DMS 273 (cell line): Measurements from ENCODE around the gene HYI.
"Not testable (repeated sequence)": the region's sequence is repeated elsewhere in the genome, so short reads cannot be mapped to it uniquely, and the experiment has no call there.

Source experiments
- DNase-seq: peaks from one replicate; lab custom pipeline; 2025; ENCODE audit not compliant: unreplicated experiment; lab: John Stamatoyannopoulos, UW

The HYI gene

DNA sequence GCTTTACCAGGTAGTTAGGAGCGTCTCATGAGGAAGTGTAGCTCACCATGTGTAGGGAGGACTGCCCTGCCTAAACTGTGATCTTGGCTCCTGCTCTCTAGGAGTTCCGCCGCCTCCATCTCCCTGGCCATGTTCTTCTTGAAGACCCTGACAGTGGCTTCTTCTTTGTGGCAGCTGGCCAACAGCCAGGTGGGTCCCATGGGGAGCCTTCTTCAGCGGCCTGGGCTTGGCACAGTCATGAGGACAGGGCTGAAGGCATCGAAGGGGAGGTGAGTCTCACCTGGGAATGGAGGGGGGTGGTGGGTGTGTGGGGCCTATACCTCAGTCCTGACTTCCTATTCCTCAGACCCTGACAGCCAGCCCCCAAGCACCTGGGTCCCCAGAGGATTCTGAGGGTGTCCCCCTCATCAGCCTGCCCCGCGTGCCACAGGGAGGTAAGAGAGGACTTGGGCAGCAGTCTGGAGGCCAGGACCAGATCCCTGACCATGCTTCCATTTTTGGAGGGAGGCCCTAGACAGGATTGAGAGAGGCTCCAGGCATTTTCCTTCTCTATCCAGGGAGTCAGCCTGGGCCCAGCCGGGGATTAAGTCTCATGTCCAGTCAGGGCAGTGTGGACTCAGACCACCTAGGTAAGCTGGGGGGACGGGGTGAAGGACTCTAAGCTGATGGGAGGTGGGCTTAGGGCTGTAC is 21.4 kb downstream of the HYI start:
- DNase-seq = no peak

DNA sequence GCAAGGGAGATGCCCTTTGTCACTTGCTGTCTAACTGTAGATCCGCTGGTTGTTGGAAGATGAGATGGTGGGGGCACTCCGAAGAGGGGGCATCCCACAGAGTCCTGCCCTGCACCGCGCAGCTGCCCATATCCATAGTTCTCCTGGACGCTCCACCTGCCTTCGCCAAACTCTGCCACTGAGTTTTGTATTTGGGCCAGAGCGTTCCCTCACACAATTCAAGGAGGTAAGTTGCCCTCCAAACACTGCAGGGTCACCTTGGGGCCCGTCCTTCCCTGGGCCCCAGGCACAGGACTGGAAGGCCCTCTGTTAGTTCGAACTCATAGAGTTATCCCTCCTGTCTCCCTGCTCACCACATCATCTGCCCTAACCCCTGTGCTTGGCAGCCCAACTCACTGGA is 22.1 kb downstream of the HYI start:
- no peak for DNase-seq

DNA sequence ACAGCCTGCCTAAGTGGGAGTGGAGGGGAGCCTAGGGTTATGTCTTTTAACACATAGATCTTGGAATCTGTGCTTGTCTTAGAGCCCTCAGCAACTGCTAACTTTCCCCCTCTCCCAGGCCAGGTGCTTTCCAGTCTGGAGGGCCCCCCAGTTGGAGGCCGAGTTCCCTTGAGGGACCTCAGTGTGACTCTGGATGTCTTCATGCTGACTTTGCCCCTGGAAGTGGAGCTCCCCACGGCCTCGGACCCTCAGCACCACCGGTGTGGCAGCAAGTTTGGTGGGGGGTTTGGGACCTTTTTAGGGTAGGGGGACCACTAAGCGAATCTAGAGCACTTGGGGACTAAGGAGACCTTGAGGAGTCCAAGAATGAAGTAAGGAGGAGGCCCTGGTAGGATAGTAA is 22.9 kb downstream of the HYI start:
- no peak for DNase-seq

DNA sequence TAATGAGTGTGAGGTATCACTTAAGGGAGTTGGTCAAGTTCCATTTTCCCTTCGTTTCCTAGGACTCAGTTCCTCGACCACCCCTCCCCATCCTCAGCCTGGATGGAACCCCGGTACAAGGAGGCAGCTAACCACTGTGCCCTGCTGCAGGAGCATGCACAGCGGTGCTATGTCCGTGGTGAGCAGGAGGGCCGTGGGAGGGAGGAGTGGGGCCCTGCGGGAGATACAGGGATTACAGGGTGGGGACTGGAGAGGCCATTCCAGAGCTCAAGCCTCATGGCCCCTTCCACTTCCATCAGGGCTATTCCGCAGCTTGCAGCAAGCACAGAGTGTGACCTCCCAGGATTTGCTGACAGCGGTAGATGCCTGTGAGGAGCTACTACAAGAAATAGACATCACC is 25.8 kb downstream of the HYI start:
- DNase-seq = no peak

DNA sequence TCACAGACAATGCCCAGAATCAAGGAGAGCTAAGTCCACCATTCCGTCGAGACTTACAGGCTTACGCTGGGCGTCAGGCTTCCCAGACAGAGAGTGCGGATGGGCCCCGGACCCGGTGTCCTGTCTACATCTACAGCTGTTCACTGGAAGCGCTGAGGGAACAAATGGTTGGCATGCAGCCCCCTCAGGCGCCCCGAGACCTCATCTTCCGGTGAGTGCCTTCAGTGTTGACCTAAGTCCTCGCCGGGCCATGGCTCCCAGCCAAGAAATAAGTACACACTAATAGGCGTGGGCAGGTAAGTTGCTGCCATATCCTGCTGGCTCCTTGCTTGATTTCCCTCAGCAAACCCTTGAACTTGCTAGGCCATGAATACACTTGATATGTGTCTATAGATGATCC is 26.2 kb downstream of the HYI start:
- DNase-seq = no peak

DNA sequence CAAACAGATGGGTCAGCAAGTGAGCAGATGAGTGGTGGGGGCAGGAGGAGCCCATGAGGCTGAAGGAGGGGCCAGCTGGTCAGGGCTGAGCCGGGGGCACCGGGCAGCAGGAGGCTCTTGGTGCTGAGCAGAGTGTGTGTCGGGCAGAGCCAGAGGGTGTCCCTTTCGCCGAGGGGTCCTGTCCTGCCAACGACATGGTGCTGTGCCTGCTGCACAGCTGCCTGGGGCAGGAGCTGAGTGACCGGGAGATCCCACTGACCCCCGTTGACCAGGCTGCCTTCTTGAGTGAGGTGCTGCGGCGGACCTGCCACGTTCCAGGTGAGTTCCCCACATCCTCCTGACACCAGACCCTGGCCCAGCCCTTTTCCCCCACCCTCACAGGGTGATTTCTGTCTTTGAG is 27.5 kb downstream of the HYI start:
- no peak for DNase-seq

DNA sequence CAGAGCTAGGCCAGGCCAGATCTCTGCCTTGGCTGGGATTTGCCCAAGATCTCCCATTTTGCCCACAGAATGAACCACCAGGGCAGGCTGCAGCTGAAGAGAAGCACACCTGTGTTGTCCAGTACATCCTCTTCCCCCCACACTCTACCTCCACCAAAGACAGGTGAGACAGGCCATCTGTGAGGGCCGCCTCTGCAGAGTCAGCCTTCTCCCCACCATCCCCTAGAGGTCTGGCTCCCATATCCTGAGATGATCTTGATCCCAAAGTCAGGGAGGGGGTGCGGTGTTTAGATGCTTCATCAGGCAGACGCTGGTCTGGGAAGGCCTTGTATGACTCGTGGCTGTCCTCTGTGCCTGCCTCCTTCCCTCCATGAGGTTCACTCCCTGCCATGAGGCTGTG is 28.7 kb downstream of the HYI start:
- no peak for DNase-seq

DNA sequence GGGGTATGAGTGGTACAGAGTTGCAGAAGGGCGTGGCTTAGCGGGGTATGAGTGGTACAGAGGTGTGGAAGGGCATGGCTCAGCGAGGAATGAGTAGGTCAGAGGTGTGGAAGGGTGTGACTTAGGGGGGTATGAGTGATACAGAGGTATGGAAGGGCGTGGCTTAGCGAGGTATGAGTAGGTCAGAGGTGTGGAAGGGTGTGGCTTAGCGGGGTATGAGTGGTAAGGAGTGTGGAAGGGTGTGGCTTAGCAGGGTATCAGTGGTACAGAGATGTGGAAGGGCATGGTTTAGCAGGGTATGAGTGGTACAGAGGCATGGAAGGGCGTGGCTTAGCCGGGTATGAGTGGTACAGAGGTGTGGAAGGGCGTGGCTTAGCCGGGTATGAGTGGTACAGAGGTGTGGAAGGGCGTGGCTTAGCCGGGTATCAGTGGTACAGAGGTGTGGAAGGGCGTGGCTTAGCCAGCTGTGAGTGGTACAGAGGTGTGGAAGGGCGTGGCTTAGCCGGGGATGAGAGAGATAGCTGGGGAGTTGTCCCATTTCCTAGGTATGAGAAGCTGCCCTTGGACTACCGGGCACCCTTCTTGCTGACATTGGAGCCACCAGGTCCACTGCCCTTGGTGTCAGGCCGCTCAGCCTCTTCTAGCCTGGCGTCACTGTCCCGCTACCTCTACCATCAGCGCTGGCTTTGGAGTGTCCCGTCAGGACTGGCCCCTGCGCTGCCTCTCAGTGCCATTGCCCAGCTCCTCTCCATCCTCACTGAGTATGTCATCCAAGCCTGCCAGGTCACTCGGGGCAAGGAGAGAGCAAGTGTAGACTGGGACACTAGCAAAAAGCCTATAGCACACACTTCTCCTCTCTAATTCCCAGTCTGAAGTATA is 29.8 kb downstream of the HYI start:
- no peak for DNase-seq

DNA sequence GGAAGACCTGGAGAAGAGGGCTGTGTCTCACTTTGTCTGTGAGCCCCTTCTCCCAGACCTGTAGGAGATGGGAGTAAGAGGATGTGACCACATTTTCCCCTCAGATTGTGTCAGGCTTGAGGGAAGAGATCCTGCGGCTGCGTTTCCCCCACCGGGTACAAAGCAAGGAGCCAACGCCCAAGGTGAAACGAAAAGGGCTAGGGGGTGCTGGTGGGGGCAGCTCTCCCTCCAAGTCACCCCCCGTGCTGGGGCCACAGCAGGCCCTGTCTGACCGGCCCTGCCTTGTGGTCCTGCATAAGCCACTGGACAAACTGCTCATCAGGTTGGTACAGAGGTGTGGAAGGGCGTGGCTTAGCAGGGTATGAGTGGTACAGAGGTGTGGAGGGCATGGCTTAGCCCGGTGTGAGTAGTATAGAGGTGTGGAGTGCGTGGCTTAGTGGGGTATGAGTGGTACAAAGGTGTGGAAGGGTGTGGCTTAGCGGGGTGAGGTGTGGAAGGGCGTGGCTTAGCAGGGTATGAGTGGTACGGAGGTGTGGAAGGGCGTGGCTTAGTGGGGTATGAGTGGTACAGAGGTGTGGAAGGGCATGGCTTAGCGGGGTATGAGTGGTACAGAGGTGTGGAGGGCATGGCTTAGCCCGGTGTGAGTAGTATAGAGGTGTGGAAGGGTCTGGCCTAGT is 30.6 kb downstream of the HYI start:
- DNase-seq = no peak

DNA sequence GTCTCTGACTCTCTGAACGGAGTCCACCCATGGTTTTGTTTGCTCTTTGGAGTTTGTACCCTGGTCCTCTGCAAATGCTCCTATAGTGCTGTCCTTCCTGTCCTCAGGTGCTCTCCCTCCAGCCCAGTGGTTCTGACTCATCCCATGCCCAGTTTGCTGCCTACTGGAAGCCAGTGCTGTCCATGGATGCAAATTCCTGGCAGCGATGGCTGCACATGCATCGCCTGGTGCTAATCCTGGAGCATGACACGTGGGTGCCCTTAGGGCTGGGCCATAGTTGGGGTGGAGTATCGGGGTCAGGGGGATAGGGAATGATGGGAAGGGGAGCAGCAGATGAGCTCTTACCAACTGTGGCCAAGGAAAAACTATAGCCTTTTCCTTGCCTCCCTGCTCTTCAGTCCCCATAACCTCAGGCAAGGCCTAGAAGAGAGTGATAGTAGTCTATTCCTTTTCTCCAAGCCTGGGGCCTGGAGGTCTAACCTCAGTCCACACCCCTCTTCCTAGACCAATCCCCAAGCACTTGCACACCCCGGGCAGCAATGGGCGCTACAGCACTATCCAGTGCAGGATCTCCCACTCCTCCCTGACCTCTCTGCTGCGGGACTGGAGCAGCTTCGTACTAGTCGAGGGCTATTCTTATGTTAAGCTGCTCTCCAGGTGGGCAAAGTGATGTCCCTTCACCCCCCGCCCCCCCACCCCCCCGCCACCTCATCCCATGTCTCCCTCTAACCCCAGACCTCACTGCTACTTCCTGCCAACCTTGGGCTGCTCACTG is 31.6 kb downstream of the HYI start:
- DNase-seq = no peak

DNA sequence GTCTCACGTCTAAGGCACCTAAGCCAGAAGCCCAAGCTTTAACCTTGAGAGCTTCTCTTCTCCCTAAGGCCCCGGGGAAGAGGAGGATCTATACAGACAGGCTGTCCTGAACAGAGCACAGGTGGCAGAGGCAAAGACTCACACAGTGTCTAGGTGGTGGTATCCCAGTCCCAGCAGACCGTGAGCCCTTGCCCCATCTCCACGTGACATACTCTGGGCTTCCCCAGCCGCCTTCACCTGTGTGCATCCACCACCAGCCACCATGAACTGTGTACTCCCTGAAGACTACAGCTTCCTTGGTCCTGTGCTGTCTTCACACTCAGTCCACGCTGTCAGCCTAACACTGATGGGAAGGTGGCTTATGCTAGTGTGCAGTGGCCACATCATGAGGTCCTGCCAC is 32.3 kb downstream of the HYI start:
- DNase-seq = no peak

DNA sequence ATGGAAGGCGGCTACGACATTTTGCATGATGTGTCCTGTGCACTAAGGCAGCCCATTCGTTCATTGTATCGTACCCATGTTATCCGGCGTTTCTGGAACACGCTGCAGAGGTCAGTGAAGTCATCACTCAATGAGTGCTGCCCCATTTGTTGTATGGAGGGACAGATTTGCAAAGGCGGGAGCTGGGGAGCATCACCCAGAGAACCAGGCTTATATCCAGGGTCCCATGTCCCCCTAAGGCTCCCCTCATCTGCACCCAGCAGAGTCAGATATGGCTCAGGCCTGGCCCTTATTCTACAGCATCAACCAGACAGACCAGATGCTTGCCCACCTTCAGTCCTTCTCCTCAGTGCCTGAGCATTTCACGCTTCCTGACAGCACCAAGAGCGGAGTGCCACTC is 32.9 kb downstream of the HYI start:
- no peak for DNase-seq

DNA sequence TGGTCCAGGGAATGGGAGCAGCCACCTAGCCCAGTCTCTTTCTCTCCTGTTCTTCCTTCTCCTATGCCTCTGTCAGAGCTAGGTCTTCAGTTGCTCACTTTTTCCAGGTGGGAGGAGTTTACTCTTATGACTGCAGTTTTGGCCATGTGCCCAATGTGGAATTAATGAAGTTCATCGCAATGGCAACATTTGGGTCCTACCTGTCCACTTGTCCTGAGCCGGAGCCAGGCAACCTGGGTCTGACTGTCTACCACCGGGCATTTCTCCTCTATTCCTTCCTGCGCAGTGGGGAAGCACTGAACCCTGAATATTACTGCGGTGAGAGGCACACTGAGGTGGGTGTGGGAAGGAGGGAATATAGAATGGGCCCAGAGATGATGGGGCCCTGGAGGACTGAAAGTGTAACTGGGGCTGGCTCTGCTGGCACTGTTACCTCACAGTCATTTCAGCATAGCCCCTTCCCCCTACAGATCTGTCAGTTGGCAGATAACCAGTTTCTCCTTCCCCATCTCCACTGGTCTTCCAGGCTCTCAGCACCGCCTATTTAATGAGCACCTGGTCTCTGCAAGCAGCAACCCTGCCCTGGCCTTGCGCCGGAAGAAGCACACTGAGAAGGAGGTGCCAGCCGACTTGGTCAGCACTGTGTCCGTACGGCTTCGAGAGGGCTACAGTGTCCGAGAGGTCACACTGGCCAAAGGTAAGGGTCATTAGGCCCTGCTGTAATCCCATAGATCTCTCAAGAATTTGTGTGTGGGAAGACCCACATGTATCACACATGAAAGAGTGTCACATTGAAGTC is 33.9 kb downstream of the HYI start:
- DNase-seq = no peak

DNA sequence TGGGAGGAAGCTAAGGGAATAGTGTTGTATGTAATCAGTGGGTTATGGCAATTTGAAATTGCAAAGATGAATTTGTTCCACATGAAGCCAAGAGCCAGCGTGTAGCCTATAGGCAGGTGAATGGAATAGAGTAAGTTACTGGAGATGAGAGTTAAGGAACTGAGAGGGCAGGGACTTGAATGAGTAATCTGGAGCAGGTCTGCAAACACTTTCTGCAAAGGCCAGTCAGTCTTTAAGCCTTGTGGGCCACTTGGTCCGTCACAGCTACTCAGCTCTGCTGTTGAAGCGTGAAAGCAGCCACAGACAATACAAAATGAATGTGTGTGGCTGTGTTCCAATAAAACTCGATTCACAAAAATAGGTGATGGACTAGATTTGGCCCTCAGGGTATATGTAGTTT is 34.9 kb downstream of the HYI start:
- no peak for DNase-seq

DNA sequence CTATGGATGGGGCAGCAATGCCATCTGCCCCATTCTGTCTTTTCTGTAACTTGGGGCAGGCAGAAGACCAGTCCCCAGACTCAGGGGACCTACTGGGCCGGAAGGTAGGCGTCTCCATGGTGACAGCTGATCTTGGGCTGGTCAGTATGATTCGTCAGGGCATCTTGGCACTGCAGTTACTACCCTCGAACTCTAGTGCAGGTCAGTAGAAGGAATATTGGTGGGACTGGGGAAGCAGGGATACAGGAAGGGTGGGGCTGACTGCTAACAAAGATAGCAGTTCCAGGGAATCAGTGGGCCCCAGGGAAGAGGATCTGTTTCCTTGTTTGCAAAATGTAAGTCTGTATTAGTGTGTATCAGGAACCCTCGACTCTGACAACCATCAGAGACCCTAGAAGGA is 37.8 kb downstream of the HYI start:
- DNase-seq = no peak

DNA sequence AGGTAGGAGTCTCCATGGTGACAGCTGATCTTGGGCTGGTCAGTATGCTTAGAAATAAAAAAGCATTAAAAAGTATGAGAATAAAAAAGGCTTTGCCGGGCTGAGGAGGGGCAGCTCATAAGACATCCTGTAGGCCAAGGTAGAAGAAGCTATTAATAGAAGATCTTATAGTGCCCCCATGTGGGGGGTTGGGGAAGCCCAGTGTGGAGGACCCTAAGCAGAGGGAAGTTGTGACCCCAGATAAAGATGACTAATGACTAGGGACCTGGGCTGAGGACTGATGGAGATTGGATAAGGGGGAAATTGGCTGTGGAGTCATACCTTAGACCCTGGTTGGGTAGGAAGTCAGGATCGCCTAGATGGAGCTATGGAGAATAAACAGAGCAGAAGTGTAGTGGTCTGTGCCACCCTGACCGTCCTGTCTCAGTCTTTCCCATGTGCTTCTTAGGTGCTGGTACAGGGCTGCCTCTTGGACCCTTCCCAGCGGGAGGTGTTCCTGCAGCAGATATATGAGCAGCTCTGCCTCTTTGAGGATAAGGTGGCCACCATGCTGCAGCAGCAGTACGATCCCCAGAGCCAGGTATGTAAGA is 39.0 kb downstream of the HYI start:
- peak; percentile 83 for DNase-seq

DNA sequence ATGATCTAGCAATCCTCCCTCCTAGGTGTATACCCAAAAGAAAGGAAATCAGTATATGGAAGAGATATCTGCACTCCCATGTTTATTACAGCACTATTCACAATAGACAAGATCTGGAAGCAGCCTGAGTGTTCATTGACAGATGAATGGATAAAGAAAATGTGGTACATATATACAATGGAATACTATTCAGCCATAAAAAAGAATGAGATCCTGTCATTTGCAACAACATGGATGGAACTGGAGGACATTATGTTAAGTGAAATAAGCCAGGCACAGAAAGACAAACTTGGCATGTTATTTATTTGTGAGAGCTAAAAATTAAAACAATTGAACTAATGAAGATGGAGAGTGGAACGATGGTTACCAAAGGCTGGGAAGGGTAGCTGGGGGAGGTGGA is 40.3 kb downstream of the HYI start:
- not testable (repeated sequence) for DNase-seq

DNA sequence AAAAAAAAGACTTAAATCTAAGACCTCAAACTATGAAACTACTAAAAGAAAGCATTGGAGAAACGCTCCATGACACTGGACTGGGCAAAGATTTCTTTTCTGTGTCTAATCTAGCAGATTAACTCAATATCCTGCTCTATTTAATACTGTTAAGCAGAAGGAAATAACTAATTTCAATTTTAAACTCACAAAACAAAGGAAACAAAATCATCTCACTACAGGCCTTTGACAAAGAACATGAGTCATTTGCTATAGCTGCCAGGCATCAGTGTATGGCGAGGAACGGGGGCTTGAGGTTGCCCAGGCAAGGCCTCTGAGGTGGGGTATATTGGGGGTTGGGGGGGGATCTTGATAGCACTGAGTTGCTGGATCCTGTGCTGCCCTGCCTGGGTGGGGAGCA is 43.2 kb downstream of the HYI start:
- no peak for DNase-seq

DNA sequence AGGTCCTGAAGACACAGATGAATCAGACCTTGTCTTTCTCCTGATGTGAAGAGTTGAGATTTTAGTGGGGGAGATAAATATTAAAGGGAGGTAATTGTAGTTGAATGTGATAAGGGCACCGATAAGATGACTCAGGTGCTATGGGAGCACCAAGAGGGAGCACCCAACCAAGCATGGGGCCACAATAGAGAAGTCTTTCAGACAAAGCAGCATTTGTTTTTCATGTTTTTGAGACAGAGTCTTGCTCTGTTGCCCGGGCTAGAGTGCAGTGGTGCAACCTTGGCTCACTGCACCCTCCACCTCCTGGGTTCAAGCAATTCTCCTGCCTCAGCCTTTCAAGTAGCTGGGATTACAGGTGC is 47.9 kb downstream of the HYI start:
- DNase-seq = no peak

DNA sequence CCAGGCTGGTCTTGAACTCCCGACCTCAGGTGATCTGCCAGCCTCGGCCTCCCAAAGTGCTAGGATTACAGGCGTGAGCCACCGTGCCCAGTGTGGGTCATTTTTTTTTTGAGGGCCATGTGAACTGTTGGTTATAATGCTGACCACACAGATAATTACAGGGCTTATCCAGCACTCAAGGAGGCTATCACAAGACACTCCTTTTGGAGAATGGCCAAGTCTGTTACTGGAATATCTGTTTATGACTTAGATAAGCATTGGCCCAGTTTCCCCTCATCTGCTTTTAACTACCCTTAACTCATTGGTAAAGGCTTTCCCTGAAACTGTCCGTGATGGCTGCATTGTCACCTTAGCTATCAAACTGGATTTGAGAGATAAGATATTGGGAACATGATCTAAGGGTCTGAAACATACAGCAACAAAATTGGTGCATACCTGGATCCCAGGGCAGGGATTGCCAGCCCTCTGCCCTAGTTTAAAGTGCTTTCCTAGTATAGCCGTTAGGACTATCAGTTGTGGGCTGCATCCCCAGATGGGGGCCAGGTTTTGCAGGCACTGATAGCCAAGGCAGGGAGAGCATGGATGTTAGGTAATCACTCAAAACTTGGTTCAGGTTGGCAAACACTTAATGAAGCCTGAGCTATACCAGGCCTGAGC is 48.4 kb downstream of the HYI start:
- DNase-seq = no peak
